ENCODE measurements around the gene SAC3D1.

The SAC3D1 gene

GRCh38 chr11:65059959-65060824 is 19.2 kb downstream of the SAC3D1 start:
- no peak for TF ChIP-seq ZNF274 (IDR thresholded peaks at IDR 0.05; ENCODE audit: low read depth, low read length)
- no peak overlapping the region for H3K4me3 ChIP-seq (ENCODE audit: low read length)

- no peak overlapping the region for H3K4me3 ChIP-seq (ENCODE audit: low read length)
- no peak for TF ChIP-seq ZNF274 (IDR thresholded peaks at IDR 0.05; ENCODE audit: low read depth, low read length)
These were observed 20.0 kb downstream of the SAC3D1 start for GRCh38 chr11:65060913-65061408.

GRCh38 chr11:65063532-65063931 is 22.5 kb downstream of the SAC3D1 start:
- TF ChIP-seq ZNF274 (IDR thresholded peaks at IDR 0.05; ENCODE audit: low read depth, low read length): no peak
- no peak overlapping the region for H3K4me3 ChIP-seq (ENCODE audit: low read length)

GRCh38 chr11:65064847-65065240 is 23.8 kb downstream of the SAC3D1 start:
- H3K4me3 ChIP-seq (ENCODE audit: low read length): no peak overlapping the region
- TF ChIP-seq ZNF274 (IDR thresholded peaks at IDR 0.05; ENCODE audit: low read depth, low read length): no peak

- H3K4me3 ChIP-seq (ENCODE audit: low read length): no peak overlapping the region
- TF ChIP-seq ZNF274 (IDR thresholded peaks at IDR 0.05; ENCODE audit: low read depth, low read length): no peak
These were observed 24.8 kb downstream of the SAC3D1 start for GRCh38 chr11:65065851-65066250.

GRCh38 chr11:65066315-65066714 is 25.3 kb downstream of the SAC3D1 start:
- no peak overlapping the region for H3K4me3 ChIP-seq (ENCODE audit: low read length)
- TF ChIP-seq ZNF274 (IDR thresholded peaks at IDR 0.05; ENCODE audit: low read depth, low read length): no peak

GRCh38 chr11:65066805-65067291 is 25.8 kb downstream of the SAC3D1 start:
- no peak for TF ChIP-seq ZNF274 (IDR thresholded peaks at IDR 0.05; ENCODE audit: low read depth, low read length)
- no peak overlapping the region for H3K4me3 ChIP-seq (ENCODE audit: low read length)

GRCh38 chr11:65067446-65067845 is 26.4 kb downstream of the SAC3D1 start:
- no peak for TF ChIP-seq ZNF274 (IDR thresholded peaks at IDR 0.05; ENCODE audit: low read depth, low read length)
- H3K4me3 ChIP-seq (ENCODE audit: low read length): no peak overlapping the region

GRCh38 chr11:65069217-65069616 is 28.2 kb downstream of the SAC3D1 start:
- TF ChIP-seq ZNF274 (IDR thresholded peaks at IDR 0.05; ENCODE audit: low read depth, low read length): no peak
- H3K4me3 ChIP-seq (ENCODE audit: low read length): no peak overlapping the region

- TF ChIP-seq ZNF274 (IDR thresholded peaks at IDR 0.05; ENCODE audit: low read depth, low read length): no peak
- H3K4me3 ChIP-seq (ENCODE audit: low read length): no peak overlapping the region
These were observed 31.1 kb downstream of the SAC3D1 start for GRCh38 chr11:65071907-65072630.

- no peak for TF ChIP-seq ZNF274 (IDR thresholded peaks at IDR 0.05; ENCODE audit: low read depth, low read length)
- H3K4me3 ChIP-seq (ENCODE audit: low read length): no peak overlapping the region
These were observed 31.6 kb downstream of the SAC3D1 start for GRCh38 chr11:65072631-65072966.

- no peak for TF ChIP-seq ZNF274 (IDR thresholded peaks at IDR 0.05; ENCODE audit: low read depth, low read length)
- H3K4me3 ChIP-seq (ENCODE audit: low read length): no peak overlapping the region
These were observed 36.4 kb downstream of the SAC3D1 start for GRCh38 chr11:65077451-65077850.

GRCh38 chr11:65078151-65078550 is 37.1 kb downstream of the SAC3D1 start:
- no peak overlapping the region for H3K4me3 ChIP-seq (ENCODE audit: low read length)
- no peak for TF ChIP-seq ZNF274 (IDR thresholded peaks at IDR 0.05; ENCODE audit: low read depth, low read length)

- no peak for TF ChIP-seq ZNF274 (IDR thresholded peaks at IDR 0.05; ENCODE audit: low read depth, low read length)
- H3K4me3 ChIP-seq (ENCODE audit: low read length): no peak overlapping the region
These were observed 37.9 kb downstream of the SAC3D1 start for GRCh38 chr11:65078786-65079342.

All from GM08714 (cell line).